ENCODE results near the gene CTNNA3. TPM values are rescaled to one million over a fixed set of nuclear protein-coding genes. Genes with fewer than 3 reads are reported as not detected.

CTNNA3 gene
- polyA plus RNA-seq, 1 donor from 2014 or later: 0.14 TPM

DNA sequence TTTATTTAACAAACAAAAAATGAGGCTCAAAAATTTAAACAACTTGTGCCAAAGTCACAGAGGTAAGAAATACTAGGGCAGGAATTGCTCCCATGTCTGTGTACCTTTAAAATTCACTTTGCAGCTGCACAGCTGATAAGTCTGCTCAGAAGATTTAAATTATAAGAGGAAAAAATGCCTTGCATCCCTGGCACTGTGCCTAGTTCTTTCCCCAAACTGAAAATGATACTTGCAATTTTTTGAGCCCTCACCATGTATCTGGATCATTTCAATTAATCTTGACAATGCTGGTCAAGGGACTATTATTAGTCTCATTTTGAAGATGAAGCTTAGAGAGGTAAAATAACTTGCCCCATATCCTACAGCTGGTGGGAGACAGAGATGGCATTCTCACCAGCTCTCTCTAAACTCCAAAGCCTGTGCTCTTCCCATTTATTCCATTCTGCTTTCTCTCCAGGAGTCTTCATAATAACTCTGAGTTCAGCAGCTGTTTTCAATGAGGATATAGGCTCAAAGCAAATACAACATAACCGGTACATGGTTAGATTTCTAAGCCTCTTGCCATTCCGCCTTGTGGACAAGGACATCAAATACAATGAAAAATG is 1120.6 kb downstream of the CTNNA3 start:
- TF ChIP-seq TAF1 (IDR thresholded peaks at IDR 0.05; ENCODE audit: low read depth) (no peak), RAD21 (conservative IDR thresholded peaks at IDR 0.05) (no peak), POLR2AphosphoS5 (IDR thresholded peaks at IDR 0.05) (no peak), REST (IDR thresholded peaks at IDR 0.05; ENCODE audit: borderline replicate concordance) (no peak), EP300 (conservative IDR thresholded peaks at IDR 0.05; ENCODE audit: poor library complexity, severe bottlenecking) (no peak), MXI1 (conservative IDR thresholded peaks at IDR 0.05; ENCODE audit: poor library complexity, severe bottlenecking) (no peak), EZH2 (IDR thresholded peaks at IDR 0.05; ENCODE audit: borderline replicate concordance, insufficient read depth, low read length, poor library complexity, severe bottlenecking) (no peak), SMC3 (conservative IDR thresholded peaks at IDR 0.05; ENCODE audit: poor library complexity) (no peak)
- TF ChIP-seq, protein P1, sequence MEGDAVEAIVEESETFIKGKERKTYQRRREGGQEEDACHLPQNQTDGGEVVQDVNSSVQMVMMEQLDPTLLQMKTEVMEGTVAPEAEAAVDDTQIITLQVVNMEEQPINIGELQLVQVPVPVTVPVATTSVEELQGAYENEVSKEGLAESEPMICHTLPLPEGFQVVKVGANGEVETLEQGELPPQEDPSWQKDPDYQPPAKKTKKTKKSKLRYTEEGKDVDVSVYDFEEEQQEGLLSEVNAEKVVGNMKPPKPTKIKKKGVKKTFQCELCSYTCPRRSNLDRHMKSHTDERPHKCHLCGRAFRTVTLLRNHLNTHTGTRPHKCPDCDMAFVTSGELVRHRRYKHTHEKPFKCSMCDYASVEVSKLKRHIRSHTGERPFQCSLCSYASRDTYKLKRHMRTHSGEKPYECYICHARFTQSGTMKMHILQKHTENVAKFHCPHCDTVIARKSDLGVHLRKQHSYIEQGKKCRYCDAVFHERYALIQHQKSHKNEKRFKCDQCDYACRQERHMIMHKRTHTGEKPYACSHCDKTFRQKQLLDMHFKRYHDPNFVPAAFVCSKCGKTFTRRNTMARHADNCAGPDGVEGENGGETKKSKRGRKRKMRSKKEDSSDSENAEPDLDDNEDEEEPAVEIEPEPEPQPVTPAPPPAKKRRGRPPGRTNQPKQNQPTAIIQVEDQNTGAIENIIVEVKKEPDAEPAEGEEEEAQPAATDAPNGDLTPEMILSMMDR (IDR thresholded peaks at IDR 0.05; ENCODE audit: poor library complexity, severe bottlenecking): no peak
- Histone ChIP-seq H3K36me3 (ENCODE audit: insufficient read depth, low read length) (no peaks in the 10 kb centered on the region), H3K79me2 (replicated peaks; ENCODE audit: insufficient read depth, low read length) (no peaks in the 10 kb centered on the region), H3K4me2 (ENCODE audit: low read length) (no peak overlapping the region), H2AFZ (ENCODE audit: low read depth, low read length) (no peak overlapping the region), H3F3A (ENCODE audit: insufficient read depth, low read length, poor library complexity, severe bottlenecking) (no peaks in the 10 kb centered on the region), H3K4me3 (ENCODE audit: low read length) (no peak overlapping the region), H3K9ac (ENCODE audit: low read length) (no peak overlapping the region), H3K27me3 (ENCODE audit: insufficient read depth, low read depth, low read length) (no peaks in the 10 kb centered on the region), H4K20me1 (ENCODE audit: insufficient read depth) (no peaks in the 10 kb centered on the region), H3K9me3 (ENCODE audit: low read length) (no peaks in the 10 kb centered on the region), H3K27ac (ENCODE audit: low read length) (no peak overlapping the region), H3K9me2 (ENCODE audit: insufficient read depth, low read length) (no peaks in the 10 kb centered on the region)

- H3K9me3 ChIP-seq (ENCODE audit: low read length): no peaks in the 10 kb centered on the region
- no peaks in the 10 kb centered on the region for H3K36me3 ChIP-seq (ENCODE audit: insufficient read depth, low read length)
- no peaks in the 10 kb centered on the region for H3F3A ChIP-seq (ENCODE audit: insufficient read depth, low read length, poor library complexity, severe bottlenecking)
- H3K79me2 ChIP-seq (replicated peaks; ENCODE audit: insufficient read depth, low read length): no peaks in the 10 kb centered on the region
- no peaks in the 10 kb centered on the region for H3K27me3 ChIP-seq (ENCODE audit: insufficient read depth, low read depth, low read length)
- H4K20me1 ChIP-seq (ENCODE audit: insufficient read depth): no peaks in the 10 kb centered on the region
- no peak overlapping the region for H3K9ac ChIP-seq (ENCODE audit: low read length)
- TF ChIP-seq POLR2AphosphoS5 (IDR thresholded peaks at IDR 0.05) (no peak), RAD21 (conservative IDR thresholded peaks at IDR 0.05) (no peak), SMC3 (conservative IDR thresholded peaks at IDR 0.05; ENCODE audit: poor library complexity) (no peak), REST (IDR thresholded peaks at IDR 0.05; ENCODE audit: borderline replicate concordance) (no peak), EZH2 (IDR thresholded peaks at IDR 0.05; ENCODE audit: borderline replicate concordance, insufficient read depth, low read length, poor library complexity, severe bottlenecking) (no peak), EP300 (conservative IDR thresholded peaks at IDR 0.05; ENCODE audit: poor library complexity, severe bottlenecking) (no peak), MXI1 (conservative IDR thresholded peaks at IDR 0.05; ENCODE audit: poor library complexity, severe bottlenecking) (no peak), TAF1 (IDR thresholded peaks at IDR 0.05; ENCODE audit: low read depth) (no peak)
- TF ChIP-seq, protein P1 (IDR thresholded peaks at IDR 0.05; ENCODE audit: poor library complexity, severe bottlenecking): no peak
- H2AFZ ChIP-seq (ENCODE audit: low read depth, low read length): no peak overlapping the region
- no peak overlapping the region for H3K27ac ChIP-seq (ENCODE audit: low read length)
- H3K4me3 ChIP-seq (ENCODE audit: low read length): no peak overlapping the region
- H3K4me2 ChIP-seq (ENCODE audit: low read length): no peak overlapping the region
- no peaks in the 10 kb centered on the region for H3K9me2 ChIP-seq (ENCODE audit: insufficient read depth, low read length)
Observed at GRCh38 chr10:66572700-66573099, 1123.3 kb downstream of the CTNNA3 start.
